ENCODE data around the gene HOXD10. TPM values are rescaled to one million over a fixed set of nuclear protein-coding genes. Genes with fewer than 3 reads are reported as not detected.

HOXD10 gene
- total and polyA plus RNA-seq, 2 of the 13 experiments (the other 11 are each of a cell fraction or from before 2014, with no cell fraction given): not detected

DNA sequence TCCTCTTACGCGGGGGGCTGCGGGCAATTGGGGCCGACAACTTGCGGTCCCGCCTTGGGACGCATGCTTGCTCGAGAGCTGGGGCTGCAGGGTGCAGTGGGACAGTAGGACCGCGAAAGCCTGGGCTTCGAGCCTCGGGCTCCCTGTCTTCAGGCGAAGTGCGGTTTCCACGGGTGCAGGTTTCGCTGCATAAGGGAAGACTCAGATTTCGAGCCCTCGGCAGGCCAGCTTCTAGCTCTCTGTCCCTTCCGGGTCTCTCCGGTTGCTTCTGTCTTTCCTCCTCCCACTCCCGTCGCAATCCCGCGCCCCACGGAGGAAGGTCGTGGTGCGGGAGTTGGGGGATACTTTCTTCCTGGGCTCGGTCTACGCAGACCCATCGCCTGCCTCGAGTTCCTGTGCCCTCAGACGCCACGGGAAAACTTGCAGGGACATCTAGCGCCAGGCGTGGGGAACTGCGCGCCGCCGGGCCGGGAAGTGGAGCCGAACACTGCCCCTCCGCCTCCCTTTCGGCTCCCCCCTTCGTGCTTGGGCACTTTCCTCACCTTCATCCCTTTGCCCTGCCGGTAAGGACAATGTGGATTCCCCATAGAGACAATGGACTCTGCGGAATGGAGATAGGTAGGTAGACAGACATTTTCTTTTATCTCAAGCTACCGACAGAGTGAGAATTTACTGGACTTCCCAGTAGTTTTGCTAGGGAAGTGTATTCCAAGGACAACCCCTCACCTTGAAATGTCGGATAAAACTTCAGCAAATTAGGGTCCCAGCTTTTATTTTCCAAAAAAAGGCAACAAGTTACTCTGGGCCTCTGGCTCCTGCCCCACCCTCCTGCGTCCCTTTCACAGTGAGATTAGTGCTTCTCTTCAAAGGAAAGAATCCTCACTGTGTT lies 28.3 kb upstream of the HOXD10 start (continued):
- TF ChIP-seq MAFK (conservative IDR thresholded peaks at IDR 0.05 in 1 of 2, IDR thresholded peaks at IDR 0.05 in 1 of 2; ENCODE audit: low read length in 2 of 2) (no peak), DPF2 (CRISPR knock-in tag; IDR thresholded peaks at IDR 0.05; ENCODE audit: borderline replicate concordance, low read depth) (no peak), ZBTB33 (CRISPR knock-in tag; IDR thresholded peaks at IDR 0.05) (no peak), ZNF343 (CRISPR knock-in tag; IDR thresholded peaks at IDR 0.05) (no peak), ATF5 (CRISPR knock-in tag; IDR thresholded peaks at IDR 0.05; ENCODE audit: low read depth) (no peak), MTF2 (CRISPR knock-in tag; IDR thresholded peaks at IDR 0.05; ENCODE audit: borderline replicate concordance) (peak; percentile 97; the same call in 1 of the 2 replicates), KMT2B (CRISPR knock-in tag; IDR thresholded peaks at IDR 0.05) (no peak), MED1 (CRISPR knock-in tag; IDR thresholded peaks at IDR 0.05) (0 out of 2 replicates have a peak, but pooled peaks have one; percentile 23), ZNF431 (CRISPR knock-in tag; IDR thresholded peaks at IDR 0.05; ENCODE audit: borderline replicate concordance, low read depth) (no peak), ZSCAN12 (CRISPR knock-in tag; IDR thresholded peaks at IDR 0.05) (no peak), ZNF678 (CRISPR knock-in tag; IDR thresholded peaks at IDR 0.05) (no peak), ZNF562 (CRISPR knock-in tag; IDR thresholded peaks at IDR 0.05; ENCODE audit: borderline replicate concordance) (no peak), GTF2F1 (IDR thresholded peaks at IDR 0.05; ENCODE audit: low read length) (no peak), ZNF800 (CRISPR knock-in tag; IDR thresholded peaks at IDR 0.05) (no peak; the same call in 1 of the 2 replicates), ZNF775 (CRISPR knock-in tag; IDR thresholded peaks at IDR 0.05; ENCODE audit: borderline replicate concordance) (no peak)
- TF ChIP-seq, protein P1, sequence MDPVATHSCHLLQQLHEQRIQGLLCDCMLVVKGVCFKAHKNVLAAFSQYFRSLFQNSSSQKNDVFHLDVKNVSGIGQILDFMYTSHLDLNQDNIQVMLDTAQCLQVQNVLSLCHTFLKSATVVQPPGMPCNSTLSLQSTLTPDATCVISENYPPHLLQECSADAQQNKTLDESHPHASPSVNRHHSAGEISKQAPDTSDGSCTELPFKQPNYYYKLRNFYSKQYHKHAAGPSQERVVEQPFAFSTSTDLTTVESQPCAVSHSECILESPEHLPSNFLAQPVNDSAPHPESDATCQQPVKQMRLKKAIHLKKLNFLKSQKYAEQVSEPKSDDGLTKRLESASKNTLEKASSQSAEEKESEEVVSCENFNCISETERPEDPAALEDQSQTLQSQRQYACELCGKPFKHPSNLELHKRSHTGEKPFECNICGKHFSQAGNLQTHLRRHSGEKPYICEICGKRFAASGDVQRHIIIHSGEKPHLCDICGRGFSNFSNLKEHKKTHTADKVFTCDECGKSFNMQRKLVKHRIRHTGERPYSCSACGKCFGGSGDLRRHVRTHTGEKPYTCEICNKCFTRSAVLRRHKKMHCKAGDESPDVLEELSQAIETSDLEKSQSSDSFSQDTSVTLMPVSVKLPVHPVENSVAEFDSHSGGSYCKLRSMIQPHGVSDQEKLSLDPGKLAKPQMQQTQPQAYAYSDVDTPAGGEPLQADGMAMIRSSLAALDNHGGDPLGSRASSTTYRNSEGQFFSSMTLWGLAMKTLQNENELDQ (CRISPR knock-in tag; IDR thresholded peaks at IDR 0.05; ENCODE audit: borderline replicate concordance): no peak
- TF ChIP-seq, protein P2, sequence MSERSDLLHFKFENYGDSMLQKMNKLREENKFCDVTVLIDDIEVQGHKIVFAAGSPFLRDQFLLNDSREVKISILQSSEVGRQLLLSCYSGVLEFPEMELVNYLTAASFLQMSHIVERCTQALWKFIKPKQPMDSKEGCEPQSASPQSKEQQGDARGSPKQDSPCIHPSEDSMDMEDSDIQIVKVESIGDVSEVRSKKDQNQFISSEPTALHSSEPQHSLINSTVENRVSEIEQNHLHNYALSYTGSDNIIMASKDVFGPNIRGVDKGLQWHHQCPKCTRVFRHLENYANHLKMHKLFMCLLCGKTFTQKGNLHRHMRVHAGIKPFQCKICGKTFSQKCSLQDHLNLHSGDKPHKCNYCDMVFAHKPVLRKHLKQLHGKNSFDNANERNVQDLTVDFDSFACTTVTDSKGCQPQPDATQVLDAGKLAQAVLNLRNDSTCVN (CRISPR knock-in tag; IDR thresholded peaks at IDR 0.05; ENCODE audit: borderline replicate concordance): 0 out of 2 replicates have a peak, but pooled peaks have one; percentile 19
- TF ChIP-seq, protein P3, sequence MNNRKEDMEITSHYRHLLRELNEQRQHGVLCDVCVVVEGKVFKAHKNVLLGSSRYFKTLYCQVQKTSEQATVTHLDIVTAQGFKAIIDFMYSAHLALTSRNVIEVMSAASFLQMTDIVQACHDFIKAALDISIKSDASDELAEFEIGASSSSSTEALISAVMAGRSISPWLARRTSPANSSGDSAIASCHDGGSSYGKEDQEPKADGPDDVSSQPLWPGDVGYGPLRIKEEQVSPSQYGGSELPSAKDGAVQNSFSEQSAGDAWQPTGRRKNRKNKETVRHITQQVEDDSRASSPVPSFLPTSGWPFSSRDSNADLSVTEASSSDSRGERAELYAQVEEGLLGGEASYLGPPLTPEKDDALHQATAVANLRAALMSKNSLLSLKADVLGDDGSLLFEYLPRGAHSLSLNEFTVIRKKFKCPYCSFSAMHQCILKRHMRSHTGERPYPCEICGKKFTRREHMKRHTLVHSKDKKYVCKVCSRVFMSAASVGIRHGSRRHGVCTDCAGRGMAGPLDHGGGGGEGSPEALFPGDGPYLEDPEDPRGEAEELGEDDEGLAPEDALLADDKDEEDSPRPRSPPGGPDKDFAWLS (CRISPR knock-in tag; IDR thresholded peaks at IDR 0.05; ENCODE audit: borderline replicate concordance): no peak

Measured in HepG2 (cell line).